Muscle layer of colon (tissue), 2 donors: ENCODE data around the gene MVK.

Source experiments
- H3K27ac ChIP-seq: one replicate; pipeline ENCODE4 v1.7.0; 2013; ENCODE audit warnings: low read depth, mild to moderate bottlenecking, low read length, moderate library complexity
- H3K27me3 ChIP-seq, 2 donors: one replicate each; pipeline ENCODE4 v1.7.0; 2013; ENCODE audit warnings: low read length in 2 of 2, mild to moderate bottlenecking in 2 of 2; ENCODE audit not compliant: insufficient read depth in 2 of 2, control insufficient read depth in 1 of 2
- H3K36me3 ChIP-seq: one replicate; pipeline ENCODE4 v1.7.0; 2013; ENCODE audit warnings: mild to moderate bottlenecking, low read length; ENCODE audit not compliant: insufficient read depth
- H3K4me1 ChIP-seq: one replicate; pipeline ENCODE4 v1.7.0; 2013; ENCODE audit warnings: mild to moderate bottlenecking, low read length; ENCODE audit not compliant: insufficient read depth
- H3K4me3 ChIP-seq, 2 donors: one replicate each; pipeline ENCODE4 v1.7.0; 2013; ENCODE audit warnings: low read length in 2 of 2, low read depth in 1 of 2, mild to moderate bottlenecking in 1 of 2, moderate library complexity in 1 of 2
- H3K9ac ChIP-seq: one replicate; pipeline ENCODE4 v1.7.0; 2013; ENCODE audit warnings: low read length
- H3K9me3 ChIP-seq: one replicate; pipeline ENCODE4 v1.7.0; 2013; ENCODE audit warnings: mild to moderate bottlenecking, low read length
- donor health status: abdominal sarcoma.
- donor health status: Adenocarcinoma of cecum.

Gene MVK

DNA sequence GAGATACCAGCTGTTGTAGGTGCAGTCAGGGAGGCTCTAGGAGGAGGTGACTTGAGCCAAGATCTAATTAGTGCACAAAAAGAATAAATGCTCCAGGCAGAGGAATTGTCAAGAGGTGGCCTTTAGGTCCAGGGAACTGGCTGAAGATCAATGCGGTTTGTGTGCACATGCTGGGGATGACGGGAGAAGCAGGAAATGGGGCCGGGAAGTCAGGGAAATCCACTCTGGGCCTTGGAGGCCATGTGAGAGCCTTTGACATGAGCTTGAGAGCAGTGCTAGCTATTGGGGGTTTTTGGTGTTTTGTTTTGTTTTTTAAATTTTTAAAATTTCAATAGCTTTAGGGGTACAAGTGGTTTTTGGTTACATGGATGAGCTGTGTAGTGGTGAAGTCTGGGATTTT is 67.4 kb downstream of the MVK start:
- no peaks in the 10 kb centered on the region for H3K9me3 ChIP-seq
- no peak overlapping the region for H3K4me3 ChIP-seq
- H3K27ac ChIP-seq, result no peak overlapping the region

DNA sequence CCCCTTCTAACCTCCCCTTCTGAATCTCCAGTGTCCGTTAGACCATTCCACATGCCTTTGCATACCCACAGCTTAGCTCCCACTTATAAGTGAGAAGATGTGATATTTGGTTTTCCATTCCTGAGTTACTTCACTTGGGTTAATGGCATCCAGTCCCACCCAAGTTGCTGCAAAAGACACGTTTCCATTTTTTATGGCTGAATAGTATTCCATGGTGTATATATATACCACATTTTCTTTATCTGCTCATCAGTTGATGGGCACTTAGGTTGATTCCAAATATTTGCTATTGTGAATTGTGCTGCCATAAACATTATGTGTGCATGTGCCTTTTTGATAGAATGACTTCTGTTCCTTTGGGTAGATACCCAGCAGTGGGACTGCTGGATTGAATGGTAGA is 67.8 kb downstream of the MVK start:
- H3K36me3 ChIP-seq, result no peaks in the 10 kb centered on the region
- no peak overlapping the region for H3K27ac ChIP-seq
- no peaks in the 10 kb centered on the region for H3K9me3 ChIP-seq
- H3K9ac ChIP-seq, result no peak overlapping the region
- no peaks in the 10 kb centered on the region for H3K4me1 ChIP-seq
- no peaks in the 10 kb centered on the region for H3K27me3 ChIP-seq
- no peak overlapping the region for H3K4me3 ChIP-seq

More for the DNA sequence above, 67.4 kb downstream of the MVK start:
- Histone ChIP-seq H3K9ac (no peak overlapping the region), H3K27me3 (no peaks in the 10 kb centered on the region), H3K36me3 (no peaks in the 10 kb centered on the region), H3K4me1 (no peaks in the 10 kb centered on the region)

DNA sequence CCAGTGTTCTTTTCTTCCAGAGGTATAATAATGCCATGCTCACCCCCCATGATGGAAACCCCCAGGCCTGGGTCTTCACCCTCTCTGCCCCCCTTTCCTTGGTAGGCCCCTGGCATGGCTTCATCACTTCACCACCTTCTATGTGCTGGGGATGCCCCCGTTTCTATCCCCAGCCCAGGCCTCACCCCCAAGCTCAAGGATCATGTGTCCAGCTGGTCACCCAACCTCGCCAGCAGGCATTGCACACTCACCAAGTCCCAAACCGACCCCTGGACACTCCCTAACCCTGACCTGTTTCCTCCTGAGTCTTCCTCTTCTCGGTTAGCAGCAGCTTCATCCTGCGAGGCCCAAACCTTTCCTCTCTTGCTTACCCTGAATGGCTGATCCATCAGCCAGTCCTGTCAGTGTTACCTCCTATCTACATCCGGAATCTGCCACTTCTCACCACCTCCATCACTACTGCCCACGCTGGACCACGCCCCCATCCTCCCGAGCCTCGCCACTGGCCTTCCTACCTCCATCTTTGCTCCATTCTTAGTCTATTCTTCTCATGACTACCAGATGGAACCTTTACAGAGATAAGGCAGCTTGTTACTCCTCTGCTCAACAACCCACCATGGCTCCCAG is 69.0 kb downstream of the MVK start:
- Histone ChIP-seq H3K9ac (no peak overlapping the region), H3K27ac (no peak overlapping the region), H3K36me3 (no peaks in the 10 kb centered on the region), H3K27me3 (no peaks in the 10 kb centered on the region), H3K4me3 (no peak overlapping the region), H3K9me3 (no peaks in the 10 kb centered on the region), H3K4me1 (no peaks in the 10 kb centered on the region)

DNA sequence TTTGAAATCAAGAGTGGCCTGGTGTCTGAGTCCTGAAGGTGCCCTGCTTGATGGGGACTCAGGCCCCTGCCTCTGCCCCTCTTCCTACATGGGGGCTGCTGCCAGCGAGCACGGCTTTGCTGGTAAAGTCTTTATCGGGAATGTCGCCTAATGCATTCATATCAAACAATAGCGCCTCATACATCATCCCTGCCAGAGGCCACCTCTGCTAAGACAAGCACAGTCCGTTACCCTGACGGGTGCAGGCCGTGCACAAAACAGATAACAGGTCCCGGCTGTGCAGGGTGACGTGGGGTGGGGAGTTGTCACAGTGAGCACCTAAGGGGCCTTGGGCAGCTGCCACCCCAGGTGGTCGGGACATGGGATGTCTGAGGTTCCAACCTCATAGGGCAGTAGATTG is 71.6 kb downstream of the MVK start:
- Histone ChIP-seq H3K27ac (no peak overlapping the region), H3K9ac (no peak overlapping the region), H3K9me3 (no peaks in the 10 kb centered on the region), H3K36me3 (no peaks in the 10 kb centered on the region), H3K4me3 (no peak overlapping the region), H3K27me3 (peaks cover 0 to 4% of the 10 kb centered on the region in 2 donors), H3K4me1 (no peaks in the 10 kb centered on the region)

DNA sequence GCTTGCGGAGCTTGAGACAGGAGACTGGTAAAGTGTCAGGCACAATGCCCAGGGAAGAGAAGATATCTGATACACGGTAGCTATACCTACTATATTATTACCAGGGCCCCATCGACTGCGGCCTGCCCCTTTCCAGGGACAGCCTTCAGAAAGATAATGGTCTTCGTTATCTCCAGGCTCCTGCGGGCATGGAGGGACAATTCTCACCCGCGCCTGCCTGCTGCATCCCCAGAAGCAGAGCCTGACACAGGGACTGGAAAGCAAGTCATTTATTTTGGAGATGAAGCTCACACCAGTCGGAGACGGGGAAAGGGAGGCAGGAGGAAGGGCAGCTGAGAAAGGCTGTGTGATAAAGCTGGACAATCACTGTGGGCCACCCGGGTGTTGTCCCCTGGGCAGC is 72.1 kb downstream of the MVK start:
- no peaks in the 10 kb centered on the region for H3K36me3 ChIP-seq
- H3K27ac ChIP-seq, result no peak overlapping the region
- H3K4me1 ChIP-seq, result no peaks in the 10 kb centered on the region
- H3K9ac ChIP-seq, result no peak overlapping the region
- peaks cover 0 to 4% of the 10 kb centered on the region in 2 donors for H3K27me3 ChIP-seq
- H3K9me3 ChIP-seq, result no peaks in the 10 kb centered on the region
- H3K4me3 ChIP-seq, result no peak overlapping the region
